ENCODE results near the gene CAPN10.

Gene CAPN10

GRCh38 chr2:240619506-240620148 lies 33.1 kb downstream of the CAPN10 start:
- Histone ChIP-seq H3K9me3 (replicated peaks in 1 of 2; ENCODE audit: control insufficient read depth in 2 of 2, insufficient read depth in 1 of 2, low read depth in 1 of 2, low read length in 2 of 2) (peaks cover 5 to 9% of the 10 kb centered on the region in 2 donors), H3K18ac (ENCODE audit: low read length) (peak overlapping the region; percentile 17), H4K91ac (ENCODE audit: low read depth, low read length, poor library complexity) (no peak overlapping the region), H2BK15ac (ENCODE audit: low read length) (no peak overlapping the region), H2AFZ (ENCODE audit: low read length) (peak overlapping the region; percentile 15), H2AK5ac (ENCODE audit: low read depth, low read length) (no peak overlapping the region), H2BK5ac (ENCODE audit: low read length) (no peak overlapping the region), H3K4me3 (ENCODE audit: low read length in 2 of 2) (no peak overlapping the region), H3K4ac (ENCODE audit: low read length) (no peak overlapping the region), H3K14ac (ENCODE audit: low read length) (no peak overlapping the region), H3K27ac (replicated peaks; ENCODE audit: low read length) (no peak overlapping the region), H2BK12ac (ENCODE audit: low read length) (no peak overlapping the region), H3K36me3 (replicated peaks in 1 of 2; ENCODE audit: control insufficient read depth in 2 of 2, insufficient read depth in 2 of 2, low read length in 2 of 2) (no peaks in the 10 kb centered on the region), H2BK120ac (ENCODE audit: low read depth, low read length) (no peak overlapping the region), H3K9ac (ENCODE audit: low read depth, low read length, poor library complexity) (no peak overlapping the region), H3K23ac (ENCODE audit: low read depth, low read length, poor library complexity) (no peak overlapping the region), H4K8ac (ENCODE audit: low read depth, low read length) (no peak overlapping the region), H3K4me1 (ENCODE audit: control insufficient read depth in 2 of 2, insufficient read depth in 1 of 2, low read depth in 1 of 2, low read length in 2 of 2) (peaks cover 0 to 2% of the 10 kb centered on the region in 2 donors), H3K79me1 (ENCODE audit: low read depth, low read length) (no peaks in the 10 kb centered on the region), H3K27me3 (ENCODE audit: control insufficient read depth in 3 of 3, insufficient read depth in 3 of 3, low read depth in 1 of 3, low read length in 3 of 3) (no peaks in the 10 kb centered on the region), H3K4me2 (ENCODE audit: insufficient read depth, low read length, poor library complexity, severe bottlenecking) (no peak overlapping the region)
- no CpG with 5 or more reads among the region's 19 CpGs for WGBS, 2 donors (ENCODE audit: extremely low coverage in 2 of 2, insufficient read length in 2 of 2, insufficient replicate concordance in 1 of 2)
- no peak for DNase-seq (ENCODE audit: low spot score)

- Histone ChIP-seq H2AK5ac (ENCODE audit: low read depth, low read length) (peak overlapping the region; percentile 88), H3K27ac (replicated peaks; ENCODE audit: low read length) (no peak overlapping the region), H2BK12ac (ENCODE audit: low read length) (peak overlapping the region; percentile 58), H2BK15ac (ENCODE audit: low read length) (no peak overlapping the region), H3K4me3 (ENCODE audit: low read length in 2 of 2) (no peak overlapping the region), H3K4me1 (ENCODE audit: control insufficient read depth in 2 of 2, insufficient read depth in 1 of 2, low read depth in 1 of 2, low read length in 2 of 2) (peaks cover 5 to 6% of the 10 kb centered on the region in 2 donors), H3K4me2 (ENCODE audit: insufficient read depth, low read length, poor library complexity, severe bottlenecking) (no peak overlapping the region), H2BK5ac (ENCODE audit: low read length) (peak overlapping the region; percentile 39), H3K9me3 (replicated peaks in 1 of 2; ENCODE audit: control insufficient read depth in 2 of 2, insufficient read depth in 1 of 2, low read depth in 1 of 2, low read length in 2 of 2) (peaks cover 5 to 9% of the 10 kb centered on the region in 2 donors), H3K36me3 (replicated peaks in 1 of 2; ENCODE audit: control insufficient read depth in 2 of 2, insufficient read depth in 2 of 2, low read length in 2 of 2) (no peaks in the 10 kb centered on the region), H2AFZ (ENCODE audit: low read length) (no peak overlapping the region), H3K4ac (ENCODE audit: low read length) (no peak overlapping the region), H3K27me3 (ENCODE audit: control insufficient read depth in 3 of 3, insufficient read depth in 3 of 3, low read depth in 1 of 3, low read length in 3 of 3) (no peaks in the 10 kb centered on the region), H3K9ac (ENCODE audit: low read depth, low read length, poor library complexity) (no peak overlapping the region), H3K79me1 (ENCODE audit: low read depth, low read length) (no peaks in the 10 kb centered on the region), H2BK120ac (ENCODE audit: low read depth, low read length) (no peak overlapping the region), H3K23ac (ENCODE audit: low read depth, low read length, poor library complexity) (no peak overlapping the region), H4K8ac (ENCODE audit: low read depth, low read length) (no peak overlapping the region), H3K18ac (ENCODE audit: low read length) (no peak overlapping the region), H3K14ac (ENCODE audit: low read length) (peak overlapping the region; percentile 38), H4K91ac (ENCODE audit: low read depth, low read length, poor library complexity) (no peak overlapping the region)
- DNase-seq (ENCODE audit: low spot score): no peak
- WGBS, 2 donors (ENCODE audit: extremely low coverage in 2 of 2, insufficient read length in 2 of 2, insufficient replicate concordance in 1 of 2): no CpG with 5 or more reads among the region's 13 CpGs
These were observed 33.7 kb downstream of the CAPN10 start for GRCh38 chr2:240620149-240620731.

- no peak overlapping the region for H3K27ac ChIP-seq (replicated peaks; ENCODE audit: low read length)
- no peaks in the 10 kb centered on the region for H3K27me3 ChIP-seq (ENCODE audit: control insufficient read depth in 3 of 3, insufficient read depth in 3 of 3, low read depth in 1 of 3, low read length in 3 of 3)
- peaks cover 5 to 6% of the 10 kb centered on the region in 2 donors for H3K4me1 ChIP-seq (ENCODE audit: control insufficient read depth in 2 of 2, insufficient read depth in 1 of 2, low read depth in 1 of 2, low read length in 2 of 2)
- H3K4ac ChIP-seq (ENCODE audit: low read length): no peak overlapping the region
- H2AK5ac ChIP-seq (ENCODE audit: low read depth, low read length): peak overlapping the region; percentile 88
- no peak overlapping the region for H2BK5ac ChIP-seq (ENCODE audit: low read length)
- no peak overlapping the region for H2BK12ac ChIP-seq (ENCODE audit: low read length)
- H2BK15ac ChIP-seq (ENCODE audit: low read length): no peak overlapping the region
- H3K4me3 ChIP-seq (ENCODE audit: low read length in 2 of 2): no peak overlapping the region
- H2BK120ac ChIP-seq (ENCODE audit: low read depth, low read length): no peak overlapping the region
- no peak overlapping the region for H4K8ac ChIP-seq (ENCODE audit: low read depth, low read length)
- no peak overlapping the region for H3K14ac ChIP-seq (ENCODE audit: low read length)
- WGBS, 2 donors (ENCODE audit: extremely low coverage in 2 of 2, insufficient read length in 2 of 2, insufficient replicate concordance in 1 of 2): no CpG with 5 or more reads among the region's 7 CpGs
- no peak overlapping the region for H3K4me2 ChIP-seq (ENCODE audit: insufficient read depth, low read length, poor library complexity, severe bottlenecking)
- H3K9me3 ChIP-seq (replicated peaks in 1 of 2; ENCODE audit: control insufficient read depth in 2 of 2, insufficient read depth in 1 of 2, low read depth in 1 of 2, low read length in 2 of 2): peaks cover 5 to 9% of the 10 kb centered on the region in 2 donors
- H3K23ac ChIP-seq (ENCODE audit: low read depth, low read length, poor library complexity): no peak overlapping the region
- no peaks in the 10 kb centered on the region for H3K36me3 ChIP-seq (replicated peaks in 1 of 2; ENCODE audit: control insufficient read depth in 2 of 2, insufficient read depth in 2 of 2, low read length in 2 of 2)
- no peak overlapping the region for H3K9ac ChIP-seq (ENCODE audit: low read depth, low read length, poor library complexity)
- H2AFZ ChIP-seq (ENCODE audit: low read length): no peak overlapping the region
- no peak overlapping the region for H4K91ac ChIP-seq (ENCODE audit: low read depth, low read length, poor library complexity)
- no peak for DNase-seq (ENCODE audit: low spot score)
- H3K18ac ChIP-seq (ENCODE audit: low read length): no peak overlapping the region
- H3K79me1 ChIP-seq (ENCODE audit: low read depth, low read length): no peaks in the 10 kb centered on the region
These were observed 34.3 kb downstream of the CAPN10 start for GRCh38 chr2:240620859-240621258.

GRCh38 chr2:240622060-240622411 lies 35.5 kb downstream of the CAPN10 start:
- H3K9me3 ChIP-seq (replicated peaks in 1 of 2; ENCODE audit: control insufficient read depth in 2 of 2, insufficient read depth in 1 of 2, low read depth in 1 of 2, low read length in 2 of 2): peaks cover 3 to 9% of the 10 kb centered on the region in 2 donors
- no peak overlapping the region for H2BK5ac ChIP-seq (ENCODE audit: low read length)
- WGBS, 2 donors (ENCODE audit: extremely low coverage in 2 of 2, insufficient read length in 2 of 2, insufficient replicate concordance in 1 of 2): no CpG with 5 or more reads among the region's 9 CpGs
- DNase-seq (ENCODE audit: low spot score): no peak
- H3K4me3 ChIP-seq (ENCODE audit: low read length in 2 of 2): no peak overlapping the region
- H3K14ac ChIP-seq (ENCODE audit: low read length): no peak overlapping the region
- H3K36me3 ChIP-seq (replicated peaks in 1 of 2; ENCODE audit: control insufficient read depth in 2 of 2, insufficient read depth in 2 of 2, low read length in 2 of 2): no peaks in the 10 kb centered on the region
- no peak overlapping the region for H3K18ac ChIP-seq (ENCODE audit: low read length)
- no peak overlapping the region for H3K27ac ChIP-seq (replicated peaks; ENCODE audit: low read length)
- H2BK120ac ChIP-seq (ENCODE audit: low read depth, low read length): no peak overlapping the region
- H3K27me3 ChIP-seq (ENCODE audit: control insufficient read depth in 3 of 3, insufficient read depth in 3 of 3, low read depth in 1 of 3, low read length in 3 of 3): no peaks in the 10 kb centered on the region
- H4K91ac ChIP-seq (ENCODE audit: low read depth, low read length, poor library complexity): no peak overlapping the region
- H3K4me1 ChIP-seq (ENCODE audit: control insufficient read depth in 2 of 2, insufficient read depth in 1 of 2, low read depth in 1 of 2, low read length in 2 of 2): peaks cover 5 to 10% of the 10 kb centered on the region in 2 donors
- no peak overlapping the region for H2BK12ac ChIP-seq (ENCODE audit: low read length)
- no peak overlapping the region for H3K23ac ChIP-seq (ENCODE audit: low read depth, low read length, poor library complexity)
- H3K79me1 ChIP-seq (ENCODE audit: low read depth, low read length): no peaks in the 10 kb centered on the region
- no peak overlapping the region for H2AK5ac ChIP-seq (ENCODE audit: low read depth, low read length)
- no peak overlapping the region for H3K9ac ChIP-seq (ENCODE audit: low read depth, low read length, poor library complexity)
- no peak overlapping the region for H2BK15ac ChIP-seq (ENCODE audit: low read length)
- H3K4me2 ChIP-seq (ENCODE audit: insufficient read depth, low read length, poor library complexity, severe bottlenecking): no peak overlapping the region
- peak overlapping the region; percentile 75 for H2AFZ ChIP-seq (ENCODE audit: low read length)
- H3K4ac ChIP-seq (ENCODE audit: low read length): no peak overlapping the region
- H4K8ac ChIP-seq (ENCODE audit: low read depth, low read length): no peak overlapping the region

All from neuronal stem cell (in vitro differentiated cells).